HL-60 (cell line): ENCODE measurements around the gene FIG4.

Experiments used
- DNase-seq, 2 experiments: peaks; one replicate each; pipeline ENCODE4 v3.0.0-alpha.2; 2010 to 2020; ENCODE audit warnings: low read depth in 1 of 2, low spot score in 1 of 2
- H3K27ac ChIP-seq: fragments of 250-450 bp; sonication (Bioruptor Pico); replicated peaks from 2 replicates; pipeline ENCODE4 v1.5.1; 2020; ENCODE audit warnings: mild to moderate bottlenecking, moderate library complexity
- H3K27me3 ChIP-seq: fragments of 250-450 bp; sonication (Bioruptor Pico); 2 replicates; pipeline ENCODE4 v1.5.1; 2021; ENCODE audit warnings: mild to moderate bottlenecking, moderate library complexity; ENCODE audit not compliant: insufficient read depth, poor library complexity, severe bottlenecking
- H3K4me3 ChIP-seq: replicated peaks from 2 replicates; pipeline ENCODE4 v1.5.1; 2011; ENCODE audit warnings: mild to moderate bottlenecking, control low read depth, low read length; ENCODE audit not compliant: insufficient read depth
- CTCF ChIP-seq: IDR thresholded peaks from one replicate; pipeline ENCODE4 v1.5.1; 2011; ENCODE audit warnings: low read length, control low read depth, inconsistent platforms; ENCODE audit not compliant: insufficient read depth
- GABPA ChIP-seq: IDR thresholded peaks from 2 replicates; pipeline ENCODE4 v1.6.1; 2012; ENCODE audit warnings: low read depth
- POLR2AphosphoS5 ChIP-seq: IDR thresholded peaks from 2 replicates; pipeline ENCODE4 v1.6.1; 2012; ENCODE audit warnings: low read depth
- REST ChIP-seq: IDR thresholded peaks from 2 replicates; pipeline ENCODE4 v1.6.1; 2012; ENCODE audit warnings: low read depth; ENCODE audit not compliant: insufficient replicate concordance
- SPI1 ChIP-seq: IDR thresholded peaks from 2 replicates; pipeline ENCODE4 v1.6.1; 2012; ENCODE audit warnings: low read depth, mild to moderate bottlenecking, borderline replicate concordance

FIG4 gene

GRCh38 chr6:109736273-109737025 lies 45.4 kb downstream of the FIG4 start:
- Histone ChIP-seq H3K27me3 (no peaks in the 10 kb centered on the region), H3K27ac (no peak overlapping the region), H3K4me3 (no peak overlapping the region)
- no peak for DNase-seq
- no peak for TF ChIP-seq GABPA
- TF ChIP-seq CTCF: no peak
- no peak for TF ChIP-seq REST
- TF ChIP-seq POLR2AphosphoS5: no peak
- TF ChIP-seq SPI1: no peak

GRCh38 chr6:109738255-109738654 lies 47.2 kb downstream of the FIG4 start:
- Histone ChIP-seq H3K27me3 (no peaks in the 10 kb centered on the region), H3K4me3 (no peak overlapping the region), H3K27ac (no peak overlapping the region)
- TF ChIP-seq POLR2AphosphoS5: no peak
- no peak for TF ChIP-seq SPI1
- no peak for TF ChIP-seq CTCF
- no peak for TF ChIP-seq REST
- TF ChIP-seq GABPA: no peak
- no peak for DNase-seq

GRCh38 chr6:109738667-109739066 lies 47.6 kb downstream of the FIG4 start:
- Histone ChIP-seq H3K4me3 (no peak overlapping the region), H3K27me3 (no peaks in the 10 kb centered on the region), H3K27ac (no peak overlapping the region)
- no peak for DNase-seq
- TF ChIP-seq SPI1: no peak
- TF ChIP-seq CTCF: no peak

GRCh38 chr6:109739686-109740085 lies 48.6 kb downstream of the FIG4 start:
- TF ChIP-seq CTCF (no peak), GABPA (no peak), SPI1 (no peak), POLR2AphosphoS5 (no peak), REST (no peak)
- no peaks in the 10 kb centered on the region for H3K27me3 ChIP-seq
- H3K4me3 ChIP-seq: no peak overlapping the region
- DNase-seq: no peak
- no peak overlapping the region for H3K27ac ChIP-seq
